Measurements from ENCODE around the gene PDLIM4.

PDLIM4 gene

DNA sequence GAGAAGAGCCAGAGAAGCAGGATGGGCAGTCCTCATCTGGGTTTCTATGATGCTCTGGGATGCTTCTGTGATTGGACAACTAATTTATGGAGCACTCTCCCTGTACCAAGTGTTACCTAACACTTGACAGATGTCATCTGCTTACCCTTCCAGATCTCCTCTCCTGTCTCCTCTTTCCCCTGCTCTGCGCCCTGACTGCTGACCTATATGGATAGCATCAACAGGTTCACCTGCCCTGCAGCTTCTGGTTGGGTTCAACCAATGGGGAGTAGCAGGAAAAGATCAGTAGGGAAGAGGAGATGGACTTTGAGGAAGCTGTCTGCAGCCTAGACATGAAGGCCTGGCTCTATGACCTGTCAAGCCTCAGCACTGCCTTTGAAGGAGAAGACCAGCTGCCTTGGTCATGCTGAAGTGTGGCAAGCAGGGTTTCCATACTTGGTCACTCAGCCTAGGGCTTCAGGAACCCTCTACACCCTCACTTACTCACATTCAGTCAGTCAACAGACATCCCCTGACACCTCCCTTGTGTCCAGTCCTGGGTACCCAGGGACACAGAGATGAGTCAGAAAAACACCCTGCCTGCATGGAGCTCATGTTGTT lies 18.5 kb upstream of the PDLIM4 start:
- TF ChIP-seq POLR2AphosphoS5 (IDR thresholded peaks at IDR 0.05; ENCODE audit: low read depth, low read length), result no peak
- TF ChIP-seq TAF1 (IDR thresholded peaks at IDR 0.05; ENCODE audit: borderline replicate concordance, low read depth, low read length), result no peak
- TF ChIP-seq POLR2A (IDR thresholded peaks at IDR 0.05; ENCODE audit: low read depth, low read length), result no peak
- DNase-seq (ENCODE audit: insufficient read length), result no peak
- FAIRE-seq, result no peak

DNA sequence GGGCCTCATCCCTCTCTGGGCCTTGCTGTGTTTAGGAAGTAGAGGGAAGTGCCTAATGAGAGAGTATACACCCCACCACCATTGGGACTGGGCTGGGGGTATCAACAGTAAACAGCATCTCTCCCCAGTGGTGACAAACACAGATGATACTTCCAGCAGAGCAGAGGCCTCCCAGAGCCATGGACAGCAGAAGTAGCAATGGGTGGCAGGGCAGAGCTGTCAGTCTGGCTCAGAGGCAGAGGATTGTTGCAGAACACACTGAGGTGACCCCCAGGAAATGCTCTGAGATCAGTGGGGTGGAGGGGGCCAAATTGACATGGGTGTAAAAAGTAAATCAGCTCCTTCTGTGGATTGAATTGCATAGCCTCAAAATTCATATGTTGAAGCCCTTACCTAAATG lies 17.7 kb upstream of the PDLIM4 start:
- FAIRE-seq, result no peak
- TF ChIP-seq POLR2AphosphoS5 (IDR thresholded peaks at IDR 0.05; ENCODE audit: low read depth, low read length), result no peak
- TF ChIP-seq TAF1 (IDR thresholded peaks at IDR 0.05; ENCODE audit: borderline replicate concordance, low read depth, low read length), result no peak
- no peak for TF ChIP-seq POLR2A (IDR thresholded peaks at IDR 0.05; ENCODE audit: low read depth, low read length)
- DNase-seq (ENCODE audit: insufficient read length), result no peak

DNA sequence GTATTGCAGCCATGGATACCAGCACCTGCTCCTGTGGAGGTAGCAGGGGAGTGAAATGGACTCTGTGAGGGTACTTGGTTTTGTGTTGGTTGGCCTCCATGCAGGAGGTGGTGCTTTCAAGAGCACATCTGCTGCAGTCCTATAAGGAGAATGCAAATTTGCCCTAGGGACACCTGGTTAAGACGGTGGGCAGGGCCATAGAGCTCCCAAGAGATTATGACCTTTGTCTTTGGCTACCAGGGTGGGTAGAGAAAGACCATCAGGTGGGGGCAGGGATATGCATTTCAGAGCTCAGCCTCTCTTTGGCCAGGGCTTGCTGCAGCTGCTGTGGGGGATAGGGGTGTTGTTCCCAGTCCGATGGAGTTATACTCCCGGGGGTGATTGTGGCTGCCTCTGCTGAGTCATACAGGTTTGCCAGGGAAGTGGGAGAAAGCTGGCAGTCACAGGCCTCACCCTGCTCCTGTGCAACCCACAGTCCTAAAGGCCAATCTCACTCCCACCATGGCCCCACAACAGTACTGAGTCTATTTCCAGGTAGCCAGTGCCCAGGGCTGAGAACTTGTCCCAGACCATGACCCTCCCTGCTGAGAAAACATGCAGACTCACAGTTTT lies 14.0 kb upstream of the PDLIM4 start:
- FAIRE-seq (no peak), DNase-seq (ENCODE audit: insufficient read length) (no peak)
- TF ChIP-seq POLR2A (IDR thresholded peaks at IDR 0.05; ENCODE audit: low read depth, low read length) (no peak), TAF1 (IDR thresholded peaks at IDR 0.05; ENCODE audit: borderline replicate concordance, low read depth, low read length) (no peak), POLR2AphosphoS5 (IDR thresholded peaks at IDR 0.05; ENCODE audit: low read depth, low read length) (no peak)

DNA sequence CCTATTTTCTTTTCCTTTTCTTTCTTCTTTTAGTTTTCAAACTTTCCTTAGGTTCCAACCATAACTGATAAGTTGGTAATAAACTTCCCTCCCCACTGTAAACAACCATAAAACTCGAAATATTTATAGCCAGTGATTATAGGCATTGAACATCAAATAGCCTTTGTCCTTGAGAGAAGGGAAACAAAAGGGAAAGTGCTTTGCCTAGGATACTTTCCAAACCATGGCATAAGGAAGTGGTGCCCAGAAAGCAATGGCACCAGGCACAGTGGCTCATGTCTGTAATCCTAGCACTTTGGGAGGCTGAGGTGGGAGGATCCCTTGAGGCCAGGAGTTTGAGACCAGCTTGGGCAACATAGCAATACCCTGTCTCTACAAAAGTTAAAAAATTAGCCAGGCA lies 11.9 kb upstream of the PDLIM4 start:
- no peak for TF ChIP-seq POLR2A (IDR thresholded peaks at IDR 0.05; ENCODE audit: low read depth, low read length)
- no peak for TF ChIP-seq POLR2AphosphoS5 (IDR thresholded peaks at IDR 0.05; ENCODE audit: low read depth, low read length)
- TF ChIP-seq TAF1 (IDR thresholded peaks at IDR 0.05; ENCODE audit: borderline replicate concordance, low read depth, low read length), result no peak
- FAIRE-seq (no peak), DNase-seq (ENCODE audit: insufficient read length) (no peak)

DNA sequence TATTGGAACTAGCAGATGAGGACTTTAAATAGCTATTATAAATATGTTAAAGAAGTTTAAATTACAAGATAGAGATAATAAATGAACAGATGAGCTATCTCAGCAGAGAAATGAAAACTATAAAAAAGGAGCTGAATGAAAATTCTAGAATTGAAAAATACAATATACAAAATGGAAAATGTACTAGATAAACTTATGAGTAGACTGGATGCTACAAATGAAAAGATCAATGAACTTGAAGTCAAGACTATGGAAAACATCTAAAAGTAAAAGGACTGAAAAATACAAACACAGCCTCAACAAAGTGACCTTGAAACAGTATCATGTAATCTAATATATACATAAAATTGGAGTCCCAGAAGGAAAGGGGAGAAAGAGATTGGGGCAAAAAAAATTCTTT lies 10.7 kb upstream of the PDLIM4 start:
- FAIRE-seq, result no peak
- DNase-seq (ENCODE audit: insufficient read length), result no peak
- TF ChIP-seq TAF1 (IDR thresholded peaks at IDR 0.05; ENCODE audit: borderline replicate concordance, low read depth, low read length) (no peak), POLR2A (IDR thresholded peaks at IDR 0.05; ENCODE audit: low read depth, low read length) (no peak), POLR2AphosphoS5 (IDR thresholded peaks at IDR 0.05; ENCODE audit: low read depth, low read length) (no peak)

DNA sequence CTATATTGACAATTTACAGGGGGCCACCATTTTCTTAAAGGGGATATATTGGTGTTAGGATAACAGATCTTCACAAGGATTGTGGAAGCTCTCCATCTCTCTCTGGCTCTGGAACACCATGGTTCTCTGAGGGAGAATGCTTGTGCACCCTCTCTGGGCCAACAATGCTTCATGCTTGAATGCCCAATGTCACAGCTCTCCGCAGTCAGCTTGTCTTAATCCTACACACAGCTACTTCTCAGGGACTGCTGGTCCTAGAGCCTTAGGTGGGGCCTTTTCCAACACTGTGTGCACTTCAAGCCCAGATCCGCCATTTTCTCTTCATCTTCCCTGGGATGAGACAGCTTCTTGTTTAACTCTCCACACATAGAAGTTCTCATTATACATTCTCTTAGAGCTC lies 6.9 kb upstream of the PDLIM4 start:
- no peak for FAIRE-seq
- no peak for TF ChIP-seq POLR2AphosphoS5 (IDR thresholded peaks at IDR 0.05; ENCODE audit: low read depth, low read length)
- no peak for TF ChIP-seq POLR2A (IDR thresholded peaks at IDR 0.05; ENCODE audit: low read depth, low read length)
- TF ChIP-seq TAF1 (IDR thresholded peaks at IDR 0.05; ENCODE audit: borderline replicate concordance, low read depth, low read length), result no peak

DNA sequence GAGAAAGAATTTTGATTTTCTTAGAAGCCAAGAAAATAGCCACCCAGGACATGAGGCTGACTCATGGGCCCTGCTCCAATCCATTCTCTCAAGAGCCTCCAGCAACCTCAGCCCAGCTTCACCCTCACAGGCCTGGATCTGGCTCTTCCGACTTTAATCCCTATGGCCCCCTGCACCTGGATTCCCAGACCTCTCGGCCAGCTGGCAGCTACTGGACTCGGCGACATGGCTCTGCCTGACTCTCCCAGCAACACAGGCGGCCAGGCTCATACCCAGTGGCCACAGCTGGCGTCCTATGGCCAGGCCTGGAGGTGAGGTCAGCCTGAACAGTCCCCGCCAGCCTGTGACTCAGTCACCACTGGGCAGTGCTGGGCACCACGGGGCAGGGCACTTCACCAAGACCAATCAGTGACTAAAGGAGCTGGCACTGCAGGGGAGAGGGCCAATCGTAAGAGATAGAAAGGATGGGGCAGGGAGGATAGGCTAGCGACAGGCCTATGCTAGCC lies 6.2 kb upstream of the PDLIM4 start:
- DNase-seq (ENCODE audit: insufficient read length) (no peak), FAIRE-seq (no peak)
- no peak for TF ChIP-seq POLR2A (IDR thresholded peaks at IDR 0.05; ENCODE audit: low read depth, low read length)
- TF ChIP-seq POLR2AphosphoS5 (IDR thresholded peaks at IDR 0.05; ENCODE audit: low read depth, low read length), result no peak
- TF ChIP-seq TAF1 (IDR thresholded peaks at IDR 0.05; ENCODE audit: borderline replicate concordance, low read depth, low read length), result no peak

More for the DNA sequence above, 6.9 kb upstream of the PDLIM4 start:
- no peak for DNase-seq (ENCODE audit: insufficient read length)

DNA sequence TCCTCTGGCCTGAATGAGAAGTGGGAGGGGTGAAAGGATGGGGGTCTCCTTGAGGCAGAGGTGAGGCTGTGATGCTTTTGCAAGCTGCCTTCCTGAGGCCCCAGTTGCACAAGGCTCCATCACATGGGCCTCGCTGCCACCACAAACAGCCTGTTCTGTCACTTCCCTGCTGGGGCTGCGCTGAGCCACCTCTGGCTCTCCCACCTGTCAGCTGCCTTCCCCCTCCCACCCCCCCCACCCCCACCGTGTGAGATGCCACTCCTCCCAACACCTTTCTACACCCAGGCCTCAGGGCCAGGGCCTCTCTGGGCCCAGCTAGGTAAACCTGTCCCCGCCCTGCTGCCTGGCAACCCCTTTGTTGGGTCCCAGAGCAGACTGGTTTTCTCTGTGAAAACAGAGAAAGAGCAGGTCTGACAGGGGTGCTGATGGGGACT lies 4.5 kb upstream of the PDLIM4 start:
- DNase-seq (ENCODE audit: insufficient read length), result no peak
- no peak for TF ChIP-seq POLR2A (IDR thresholded peaks at IDR 0.05; ENCODE audit: low read depth, low read length)
- TF ChIP-seq POLR2AphosphoS5 (IDR thresholded peaks at IDR 0.05; ENCODE audit: low read depth, low read length), result no peak
- TF ChIP-seq TAF1 (IDR thresholded peaks at IDR 0.05; ENCODE audit: borderline replicate concordance, low read depth, low read length), result no peak
- FAIRE-seq, result no peak

DNA sequence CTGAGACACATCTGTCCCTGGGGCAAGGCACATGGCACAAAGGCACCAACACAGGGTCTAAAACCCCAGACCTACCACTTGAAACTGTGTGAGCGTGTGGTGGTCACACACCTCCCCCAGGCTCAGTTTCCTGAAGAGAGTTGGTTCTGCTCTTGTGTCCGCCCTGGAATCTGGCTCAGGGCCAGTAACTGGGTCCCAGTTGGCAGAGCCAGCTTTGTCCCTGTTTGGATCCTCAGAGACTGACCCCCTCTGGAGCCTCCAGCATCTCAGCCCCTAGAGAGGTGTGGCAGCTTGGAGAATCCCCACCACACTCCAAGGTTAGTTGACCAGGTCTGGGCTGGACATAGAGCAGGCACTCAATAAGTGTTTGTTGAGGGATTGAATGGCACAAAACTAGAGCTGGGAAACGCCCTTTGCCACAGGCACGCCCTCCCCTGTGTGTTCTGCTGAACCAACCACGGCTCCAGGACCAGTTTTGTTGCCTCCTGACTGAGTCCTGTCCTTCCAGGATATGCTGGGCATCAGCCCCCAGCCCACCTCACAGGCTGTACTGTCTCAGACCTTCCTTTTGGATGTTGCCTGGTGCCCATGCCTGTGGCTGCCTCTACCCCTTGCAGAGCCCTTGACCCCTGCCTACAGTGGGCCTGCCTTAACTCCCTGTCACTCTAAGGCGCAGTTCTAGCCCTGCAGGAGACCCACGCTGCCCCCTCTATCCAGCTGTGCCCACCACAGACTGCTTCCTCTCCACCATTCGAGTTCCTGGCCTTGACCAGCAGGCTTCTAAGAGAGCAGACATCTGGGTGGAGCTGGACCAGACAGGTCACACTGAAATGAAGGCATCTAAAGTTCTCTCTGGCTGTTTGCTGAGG lies 3.8 kb upstream of the PDLIM4 start:
- TF ChIP-seq POLR2A (IDR thresholded peaks at IDR 0.05; ENCODE audit: low read depth, low read length) (no peak), TAF1 (IDR thresholded peaks at IDR 0.05; ENCODE audit: borderline replicate concordance, low read depth, low read length) (no peak), POLR2AphosphoS5 (IDR thresholded peaks at IDR 0.05; ENCODE audit: low read depth, low read length) (no peak)
- no peak for DNase-seq (ENCODE audit: insufficient read length)
- no peak for FAIRE-seq

DNA sequence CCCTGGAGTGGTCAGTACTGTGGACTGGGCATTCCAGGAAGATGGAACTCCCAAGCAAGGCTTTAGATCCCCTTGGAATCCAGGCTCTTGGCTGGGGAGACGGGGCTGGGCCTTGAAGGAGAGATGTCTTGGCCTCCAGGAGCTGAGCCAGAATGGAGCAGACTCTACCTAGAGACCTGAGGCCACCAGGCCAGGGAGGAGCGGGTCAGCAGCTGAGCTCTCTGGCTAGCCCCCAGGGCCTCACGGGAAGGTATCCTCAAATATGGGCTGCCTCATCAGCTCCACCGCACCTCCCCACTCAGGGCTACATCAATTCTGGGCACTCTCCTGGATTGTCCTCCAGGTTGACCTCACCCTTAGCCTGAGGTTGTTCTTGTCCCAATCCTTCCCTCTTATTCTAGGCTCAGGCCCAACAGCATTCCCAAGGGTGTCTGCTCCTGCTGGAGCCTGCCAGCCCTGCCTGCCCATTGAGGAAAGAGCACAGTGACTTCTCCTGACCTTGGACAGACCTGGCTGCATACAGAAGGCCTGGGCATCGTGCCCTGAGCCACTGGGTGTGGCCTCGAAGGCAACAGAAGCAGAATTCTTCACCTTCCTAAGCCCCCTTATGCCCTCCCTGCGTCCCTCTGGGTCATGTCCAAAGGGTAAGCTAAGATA lies 3.0 kb upstream of the PDLIM4 start:
- no peak for FAIRE-seq
- no peak for DNase-seq (ENCODE audit: insufficient read length)
- no peak for TF ChIP-seq POLR2A (IDR thresholded peaks at IDR 0.05; ENCODE audit: low read depth, low read length)
- no peak for TF ChIP-seq POLR2AphosphoS5 (IDR thresholded peaks at IDR 0.05; ENCODE audit: low read depth, low read length)
- TF ChIP-seq TAF1 (IDR thresholded peaks at IDR 0.05; ENCODE audit: borderline replicate concordance, low read depth, low read length), result no peak

Measured in GM12892 (cell line).